Spleen (tissue), 11 donors: Measurements from ENCODE around the gene OLFM1. TPM values are rescaled to one million over a fixed set of nuclear protein-coding genes. Genes with fewer than 3 reads are reported as not detected.

Experiments
- DNase-seq: peaks from one replicate; pipeline ENCODE4 v3.0.0-alpha.2; 2020
- H3K27ac ChIP-seq, 8 donors: fragments of 200-600 bp; sonication (generic) in 7 of 8; 1 replicate in 4 of 8; 2 replicates in 4 of 8; pipeline versions ENCODE4 v1.5.0 to v1.8.0; 2016 to 2021; ENCODE audit warnings: inconsistent platforms in 4 of 8, mild to moderate bottlenecking in 4 of 8, moderate library complexity in 1 of 8
- H3K27me3 ChIP-seq, 7 donors: fragments of 200-600 bp; sonication (generic) in 6 of 7; replicated peaks in 1 of 7; 1 replicate in 4 of 7; 2 replicates in 3 of 7; pipeline versions ENCODE4 v1.5.0 to v1.8.0; 2016 to 2021; ENCODE audit warnings: inconsistent platforms in 3 of 7, mild to moderate bottlenecking in 1 of 7
- H3K36me3 ChIP-seq, 6 donors: fragments of 200-600 bp; sonication (generic) in 5 of 6; 1 replicate in 4 of 6; 2 replicates in 2 of 6; pipeline versions ENCODE4 v1.5.0 to v1.8.0; 2016 to 2021; ENCODE audit warnings: inconsistent platforms in 2 of 6
- H3K4me1 ChIP-seq, 6 donors: fragments of 200-600 bp; sonication (generic) in 5 of 6; 1 replicate in 3 of 6; 2 replicates in 3 of 6; pipeline versions ENCODE4 v1.5.0 to v1.8.0; 2016 to 2021; ENCODE audit warnings: inconsistent platforms in 3 of 6
- H3K4me3 ChIP-seq, 8 donors: fragments of 200-600 bp; sonication (generic) in 7 of 8; 1 replicate in 4 of 8; 2 replicates in 4 of 8; pipeline versions ENCODE4 v1.5.0 to v1.8.0; 2016 to 2021; ENCODE audit warnings: inconsistent platforms in 4 of 8, mild to moderate bottlenecking in 4 of 8, moderate library complexity in 2 of 8
- H3K9me3 ChIP-seq, 8 donors: fragments of 200-600 bp; sonication (generic) in 7 of 8; 1 replicate in 4 of 8; 2 replicates in 4 of 8; pipeline versions ENCODE4 v1.5.0 to v1.8.0; 2016 to 2021; ENCODE audit warnings: inconsistent platforms in 4 of 8
- POLR2A ChIP-seq, 3 donors: fragments of 450-650 bp; IDR thresholded peaks; one replicate each; pipeline ENCODE4 v1.5.1; 2017; ENCODE audit warnings: antibody characterized with exemption in 3 of 3, mild to moderate bottlenecking in 1 of 3
- POLR2AphosphoS5 ChIP-seq, 3 donors: sonication (generic); formaldehyde crosslinking; IDR thresholded peaks; one replicate each; pipeline ENCODE4 v1.5.1; 2017; ENCODE audit warnings: antibody characterized with exemption in 3 of 3
- WGBS, 5 donors: extraction: QIAGEN DNeasy Blood & Tissue Kit in 3 of 5; methylation state at CpG; one replicate each; pipeline versions ENCODE4 v1.1.5 to v1.1.7; 2013 to 2018; 5-methylcytosine and 5-hydroxymethylcytosine counted together
- intact Hi-C: fragments of 100-400 bp; cut with DNase I; formaldehyde crosslinking; loops from one replicate; pipeline ENCODE4 v1.15.0; 2023; ENCODE audit warnings: low total_unique reads
- polyA plus RNA-seq, 3 donors: library from polyadenylated mRNA; stranded (reverse); fragments of 200-250 nt; gene quantifications; one replicate each; pipeline ENCODE4 v1.2.1, GENCODE V29; 2013
- total RNA-seq, 7 donors: library from RNA; depleted of rRNA in 3 of 7; stranded (reverse); fragments of >200 nt in 3 of 7; fragmentation: NEBNext Ultra II Directional in 4 of 7; extraction: Animal tissue kit (Norgen Biotek cat#: 25700) in 4 of 7; gene quantifications; one replicate each; pipeline versions ENCODE4 v1.1.0 to v1.2.1, GENCODE V29; 2016 to 2021
- TF ChIP-seq, protein P1 (sequence below), 11 experiments: fragments of 200-600 bp in 7 of 11; fragments of 450-650 bp in 4 of 11; sonication (generic) in 4 of 11; IDR thresholded peaks in 8 of 11; conservative IDR thresholded peaks in 3 of 11; 1 replicate in 7 of 11; 2 replicates in 4 of 11; pipeline versions ENCODE4 v1.4.0 to v1.8.0; 2016 to 2021; ENCODE audit warnings: antibody characterized with exemption in 11 of 11, inconsistent platforms in 4 of 11, mild to moderate bottlenecking in 1 of 11
- donor health status: healthy with polysubstance abuse.
- donor health status: DM: no; HTN: no; CAD: no; lungs with moderate emphysema.
- donor health status: DM: no; HTN: no; CAD: no.
- donor health status: Bipolar disorder and iron deficiency.
- donor health status: healthy.
- donor health status: DM: no; HTN: no; CAD: no.
- donor health status: DM: yes; HTN: yes; CAD: no.

OLFM1 gene
- total and polyA plus RNA-seq, 10 donors, result 5.9 to 109 (median 44.7) TPM

DNA sequence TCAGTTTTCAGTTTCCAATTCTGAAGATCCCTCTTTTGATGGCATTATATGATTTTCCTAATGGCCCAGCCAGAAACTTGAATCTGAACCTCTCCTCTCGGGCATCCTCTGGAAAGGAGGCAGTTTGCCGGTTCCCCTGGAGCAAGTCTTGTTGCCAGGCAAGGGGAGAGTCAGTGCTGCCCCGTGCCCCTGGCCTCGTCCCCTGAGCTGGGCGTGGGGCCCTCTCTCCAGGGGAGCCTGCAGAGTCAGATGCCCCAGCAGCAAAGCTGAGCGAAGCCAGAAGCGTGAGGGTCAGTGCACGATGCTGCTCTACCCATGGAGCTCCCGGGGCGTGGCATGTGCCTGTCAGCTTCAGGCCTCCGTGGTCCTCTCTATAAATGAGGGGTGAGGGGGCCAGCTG is 14.0 kb downstream of the OLFM1 start:
- Histone ChIP-seq H3K27me3 (peaks cover 0 to 96% (median 0%) of the 10 kb centered on the region in 7 donors), H3K36me3 (peaks cover 0 to 56% (median 3%) of the 10 kb centered on the region in 6 donors), H3K4me3 (no peak overlapping the region), H3K27ac (no peak overlapping the region), H3K4me1 (peaks cover 0 to 4% (median 0%) of the 10 kb centered on the region in 6 donors), H3K9me3 (no peaks in the 10 kb centered on the region)
- no peak for TF ChIP-seq POLR2A (IDR thresholded peaks at IDR 0.05)
- TF ChIP-seq, protein P1, sequence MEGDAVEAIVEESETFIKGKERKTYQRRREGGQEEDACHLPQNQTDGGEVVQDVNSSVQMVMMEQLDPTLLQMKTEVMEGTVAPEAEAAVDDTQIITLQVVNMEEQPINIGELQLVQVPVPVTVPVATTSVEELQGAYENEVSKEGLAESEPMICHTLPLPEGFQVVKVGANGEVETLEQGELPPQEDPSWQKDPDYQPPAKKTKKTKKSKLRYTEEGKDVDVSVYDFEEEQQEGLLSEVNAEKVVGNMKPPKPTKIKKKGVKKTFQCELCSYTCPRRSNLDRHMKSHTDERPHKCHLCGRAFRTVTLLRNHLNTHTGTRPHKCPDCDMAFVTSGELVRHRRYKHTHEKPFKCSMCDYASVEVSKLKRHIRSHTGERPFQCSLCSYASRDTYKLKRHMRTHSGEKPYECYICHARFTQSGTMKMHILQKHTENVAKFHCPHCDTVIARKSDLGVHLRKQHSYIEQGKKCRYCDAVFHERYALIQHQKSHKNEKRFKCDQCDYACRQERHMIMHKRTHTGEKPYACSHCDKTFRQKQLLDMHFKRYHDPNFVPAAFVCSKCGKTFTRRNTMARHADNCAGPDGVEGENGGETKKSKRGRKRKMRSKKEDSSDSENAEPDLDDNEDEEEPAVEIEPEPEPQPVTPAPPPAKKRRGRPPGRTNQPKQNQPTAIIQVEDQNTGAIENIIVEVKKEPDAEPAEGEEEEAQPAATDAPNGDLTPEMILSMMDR (IDR thresholded peaks at IDR 0.05 in 8 of 11, conservative IDR thresholded peaks at IDR 0.05 in 3 of 11), result no peak
- DNase-seq, result no peak
- intact Hi-C loops, result no loop called here
- 75 to 91% (median 84%) methylated on average over 11 of the region's 11 CpGs for WGBS, 5 donors

DNA sequence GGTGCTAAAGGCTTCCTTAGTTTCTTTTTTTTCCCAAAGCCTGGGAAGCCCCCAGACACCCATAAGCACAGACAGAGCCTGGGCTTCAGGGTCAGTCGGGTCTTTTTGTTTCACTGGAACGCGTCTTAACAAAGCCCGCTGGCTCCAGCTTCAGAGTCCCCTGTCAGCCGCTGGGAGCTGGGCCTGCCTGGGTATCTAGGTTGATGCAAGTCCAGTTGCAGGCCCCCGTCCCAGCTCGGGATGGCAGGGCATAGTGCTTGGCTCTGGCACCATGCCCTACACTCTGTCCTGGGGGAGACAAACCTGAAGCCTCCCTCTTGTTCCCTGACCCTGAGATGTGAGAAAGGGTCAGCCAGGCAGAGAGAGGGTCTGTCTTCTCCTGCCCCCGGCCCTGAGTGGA is 14.5 kb downstream of the OLFM1 start:
- DNase-seq, result no peak
- no peak overlapping the region for H3K4me3 ChIP-seq
- 84 to 89% (median 86%) methylated on average over 6 to 8 of the region's 8 CpGs for WGBS, 5 donors
- intact Hi-C loops, result no loop called here
- no peak overlapping the region for H3K27ac ChIP-seq
- TF ChIP-seq POLR2A (IDR thresholded peaks at IDR 0.05) (no peak), POLR2AphosphoS5 (IDR thresholded peaks at IDR 0.05) (no peak)
- TF ChIP-seq, protein P1 (IDR thresholded peaks at IDR 0.05 in 8 of 11, conservative IDR thresholded peaks at IDR 0.05 in 3 of 11), result no peak
- no peaks in the 10 kb centered on the region for H3K9me3 ChIP-seq
- H3K36me3 ChIP-seq, result peaks cover 0 to 51% (median 3%) of the 10 kb centered on the region in 6 donors
- peaks cover 0 to 96% (median 0%) of the 10 kb centered on the region in 7 donors for H3K27me3 ChIP-seq
- peaks cover 0 to 4% (median 0%) of the 10 kb centered on the region in 6 donors for H3K4me1 ChIP-seq

DNA sequence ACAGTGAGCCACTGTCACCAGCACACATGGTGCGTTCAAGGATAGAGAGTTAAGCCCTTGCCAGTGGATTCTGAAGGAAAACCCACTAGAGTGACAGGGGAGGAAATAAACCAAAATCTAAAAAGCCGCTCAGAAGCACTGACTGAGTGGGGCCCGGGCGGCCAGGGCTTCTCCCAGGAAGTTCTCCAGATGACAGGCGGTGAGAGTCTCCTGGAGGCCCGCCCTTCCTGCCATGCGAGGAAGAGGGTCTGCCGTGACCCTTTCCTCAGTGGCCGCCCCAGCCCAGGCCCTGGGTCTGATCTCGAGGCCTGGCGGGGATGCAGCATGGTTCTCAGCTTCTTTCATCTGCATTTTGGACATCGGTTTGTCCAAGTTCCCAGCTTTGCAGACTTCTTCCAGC is 14.9 kb downstream of the OLFM1 start:
- intact Hi-C loops, result no loop called here
- no peak overlapping the region for H3K27ac ChIP-seq
- no peak for DNase-seq

DNA sequence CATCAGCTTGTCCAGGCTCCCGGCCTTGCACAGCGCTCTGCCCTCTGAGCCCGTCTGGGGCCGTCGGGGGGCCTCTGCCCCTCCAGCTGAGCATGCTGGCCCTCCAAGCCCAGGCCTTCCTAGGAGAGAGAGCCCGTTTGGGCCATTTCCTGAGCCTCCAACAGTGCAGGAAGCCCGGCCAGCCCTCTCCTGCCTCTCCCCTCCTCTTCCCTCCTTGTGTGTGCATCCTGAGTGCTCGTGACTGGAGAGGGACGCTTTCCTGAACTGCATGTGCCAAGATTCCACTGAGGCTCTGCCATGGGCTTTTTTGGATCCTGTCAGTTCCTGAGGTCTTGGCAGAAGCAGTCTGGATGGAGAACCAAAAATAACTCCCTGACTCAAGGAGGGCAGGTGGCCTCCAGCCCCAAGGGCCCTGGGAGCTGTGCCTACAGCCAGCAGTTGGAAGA is 15.6 kb downstream of the OLFM1 start:
- Histone ChIP-seq H3K9me3 (no peaks in the 10 kb centered on the region), H3K36me3 (peaks cover 0 to 45% (median 3%) of the 10 kb centered on the region in 6 donors), H3K27ac (no peak overlapping the region), H3K4me1 (peaks cover 0 to 4% (median 0%) of the 10 kb centered on the region in 6 donors), H3K4me3 (no peak overlapping the region), H3K27me3 (peaks cover 0 to 97% (median 0%) of the 10 kb centered on the region in 7 donors)
- DNase-seq, result no peak
- intact Hi-C loops, result no loop called here
- WGBS, 5 donors, result 30 to 43% (median 38%) methylated on average over 9 of the region's 9 CpGs
- TF ChIP-seq, protein P1 (IDR thresholded peaks at IDR 0.05 in 8 of 11, conservative IDR thresholded peaks at IDR 0.05 in 3 of 11), result no peak
- TF ChIP-seq POLR2AphosphoS5 (IDR thresholded peaks at IDR 0.05), result no peak
- no peak for TF ChIP-seq POLR2A (IDR thresholded peaks at IDR 0.05)

More for the DNA sequence above, 14.9 kb downstream of the OLFM1 start:
- peaks cover 0 to 47% (median 3%) of the 10 kb centered on the region in 6 donors for H3K36me3 ChIP-seq
- peaks cover 0 to 4% (median 0%) of the 10 kb centered on the region in 6 donors for H3K4me1 ChIP-seq
- H3K27me3 ChIP-seq, result peaks cover 0 to 97% (median 0%) of the 10 kb centered on the region in 7 donors
- WGBS, 5 donors, result 80 to 83% (median 82%) methylated on average over 10 to 12 of the region's 12 CpGs
- H3K4me3 ChIP-seq, result no peak overlapping the region
- H3K9me3 ChIP-seq, result no peaks in the 10 kb centered on the region
- no peak for TF ChIP-seq POLR2A (IDR thresholded peaks at IDR 0.05)
- TF ChIP-seq, protein P1 (IDR thresholded peaks at IDR 0.05 in 8 of 11, conservative IDR thresholded peaks at IDR 0.05 in 3 of 11), result no peak
- no peak for TF ChIP-seq POLR2AphosphoS5 (IDR thresholded peaks at IDR 0.05)
